Stimulated activated CD8-positive, alpha-beta memory T cell treated with anti-CD3 and anti-CD28 coated beads, Interleukin-2, amount 100 ng/mL, for 1 hour (primary cell): ENCODE results near the gene ELF1.

ENCODE experiments used
- DNase-seq, 2 donors: peaks; one replicate each; pipeline ENCODE4 v3.0.0-alpha.2; 2020; ENCODE audit warnings: low read depth in 2 of 2

ELF1 gene

GRCh38 chr13:41019011-41019487 is at the start of gene ELF1:
ELF1 (minus strand) TSS chr13:41019316; CDS start chr13:40982054, 37,262 bp downstream.
- DNase-seq, result peak; percentile 18 to 33

DNA sequence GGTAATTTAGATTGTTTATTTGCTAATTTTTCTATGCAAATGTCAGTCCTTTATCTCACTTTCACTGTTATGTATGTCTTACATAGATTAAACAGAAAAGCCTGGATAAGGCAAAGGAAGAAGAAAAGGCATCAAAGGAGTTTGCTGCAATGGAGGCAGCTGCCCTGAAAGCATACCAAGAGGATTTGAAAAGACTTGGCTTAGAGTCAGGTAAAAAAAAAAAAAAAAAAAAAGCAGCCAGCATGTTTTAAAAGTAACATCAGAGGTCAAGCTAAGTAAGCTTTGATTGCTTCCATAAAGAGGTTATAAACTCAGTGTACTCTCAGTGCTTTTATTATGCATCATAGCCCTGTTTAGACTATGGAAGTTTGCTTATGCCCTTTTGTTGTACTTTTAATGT is 46.0 kb upstream of the ELF1 start:
- no peak for DNase-seq

DNA sequence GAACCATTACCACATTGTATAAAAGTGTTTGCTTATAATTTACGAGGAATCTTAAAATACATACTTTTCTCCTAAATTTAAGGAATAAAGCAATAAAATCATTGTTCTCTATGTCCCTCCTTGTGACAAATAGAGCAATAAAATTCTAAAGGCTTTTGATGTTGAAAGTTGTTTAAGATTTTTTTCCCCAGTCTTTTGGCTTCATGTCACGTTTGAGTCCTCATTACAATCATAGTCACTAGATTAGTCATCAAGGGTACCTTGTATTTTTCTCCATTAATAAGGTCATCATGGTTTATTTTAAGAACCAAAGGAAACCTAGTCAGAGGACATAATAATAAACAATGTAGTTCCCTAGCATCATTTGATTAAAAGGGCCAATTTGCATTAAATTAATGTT is 45.4 kb upstream of the ELF1 start:
- DNase-seq, result no peak

GRCh38 chr13:41061914-41062837 is 43.1 kb upstream of the ELF1 start:
- DNase-seq, result no peak

DNA sequence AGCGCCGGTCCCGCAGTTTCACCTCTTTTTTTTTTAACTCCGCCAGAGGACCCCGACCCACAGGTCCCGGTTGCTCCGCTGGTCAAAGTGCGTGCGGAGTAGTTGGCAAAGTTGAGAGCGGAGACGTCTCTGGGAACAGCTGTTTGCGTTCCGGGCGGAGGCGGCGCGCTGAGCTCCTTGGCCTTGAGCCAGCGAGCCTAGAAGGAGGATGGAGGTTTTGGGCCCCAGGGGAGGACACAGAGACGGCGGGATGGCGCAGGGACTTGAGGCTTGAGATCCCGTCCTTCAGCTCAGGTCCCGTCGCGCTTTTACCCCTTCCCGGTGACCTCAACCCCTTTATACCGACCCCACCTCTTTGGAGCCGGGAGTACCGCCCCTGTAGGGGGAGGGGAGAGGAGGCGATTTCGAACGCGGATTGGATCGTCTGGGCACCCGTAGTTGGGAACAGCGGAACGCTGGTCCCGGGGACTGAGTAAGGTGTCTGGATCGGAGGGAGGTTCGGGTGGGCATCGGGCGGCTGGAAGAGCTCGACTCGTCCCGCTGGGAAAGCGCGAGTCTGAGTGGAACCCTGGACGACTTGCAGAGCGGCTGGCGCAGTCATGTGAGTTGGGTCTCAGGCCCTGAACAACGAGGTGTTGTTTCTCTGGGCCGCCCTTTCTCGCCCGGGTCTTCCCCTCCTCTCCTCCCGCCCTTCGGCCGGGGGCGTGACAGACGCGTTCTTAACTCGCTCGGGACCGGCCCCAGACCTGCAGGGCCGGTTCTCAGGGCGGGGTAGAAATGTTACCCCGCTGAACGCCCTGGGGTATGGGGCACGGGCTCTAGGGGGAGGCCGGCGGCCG is 42.2 kb upstream of the ELF1 start, which contains the start of gene WBP4:
Gene WBP4 (plus strand): TSS at position 435 of the 839 bp plus-strand sequence. CDS start 165 bp downstream, at position 600.
- peak; percentile 56 to 72 for DNase-seq

DNA sequence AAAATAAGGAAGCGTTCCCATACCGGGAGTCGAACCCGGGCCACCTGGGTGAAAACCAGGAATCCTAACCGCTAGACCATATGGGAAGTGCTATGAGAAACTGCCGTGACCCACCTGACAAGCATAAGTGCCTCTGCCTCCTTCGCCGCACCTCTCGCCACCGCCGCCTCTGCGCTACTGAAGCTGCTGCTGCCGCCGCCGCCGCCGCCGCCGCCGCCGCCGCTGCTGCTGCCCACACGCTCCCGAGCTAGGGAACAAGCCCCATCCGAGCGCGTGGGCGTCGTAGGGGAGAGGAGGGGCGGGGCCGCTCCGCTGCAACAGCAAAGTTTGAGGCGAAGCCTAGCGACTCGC is 41.6 kb upstream of the ELF1 start:
- peak; percentile 63 to 77 for DNase-seq

DNA sequence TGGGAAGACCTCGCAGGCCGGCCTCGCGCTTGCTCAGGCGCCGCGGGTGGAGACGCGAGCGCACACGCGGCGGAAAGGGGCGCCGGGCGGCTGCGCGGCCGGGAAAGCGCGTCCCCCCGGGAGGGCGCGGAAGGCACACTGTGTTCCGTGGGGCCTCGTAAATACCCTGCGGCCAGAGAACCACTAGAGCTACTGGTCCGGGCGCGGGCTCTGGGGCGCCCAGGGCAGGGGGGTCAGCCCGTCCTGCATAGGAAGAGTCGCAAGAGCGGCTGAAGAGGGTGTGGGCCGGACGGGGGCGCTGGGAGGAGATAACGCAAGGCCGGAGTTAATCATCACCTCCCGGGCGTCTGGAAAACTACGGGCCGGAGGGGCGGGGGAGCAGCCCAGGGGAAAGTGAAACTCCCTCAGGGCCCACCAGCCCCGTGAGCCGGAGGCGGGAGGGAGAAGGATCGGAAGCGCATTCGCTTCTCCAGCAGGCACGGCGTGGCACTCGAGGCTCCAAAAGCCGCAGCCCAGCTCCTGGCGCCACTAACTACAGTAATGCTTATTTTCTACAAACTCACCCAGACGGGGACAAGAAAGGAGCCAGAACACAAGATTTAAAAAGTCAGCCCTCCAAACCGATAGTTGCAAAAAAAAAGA is 41.1 kb upstream of the ELF1 start:
- DNase-seq, result peak; percentile 24 to 49

DNA sequence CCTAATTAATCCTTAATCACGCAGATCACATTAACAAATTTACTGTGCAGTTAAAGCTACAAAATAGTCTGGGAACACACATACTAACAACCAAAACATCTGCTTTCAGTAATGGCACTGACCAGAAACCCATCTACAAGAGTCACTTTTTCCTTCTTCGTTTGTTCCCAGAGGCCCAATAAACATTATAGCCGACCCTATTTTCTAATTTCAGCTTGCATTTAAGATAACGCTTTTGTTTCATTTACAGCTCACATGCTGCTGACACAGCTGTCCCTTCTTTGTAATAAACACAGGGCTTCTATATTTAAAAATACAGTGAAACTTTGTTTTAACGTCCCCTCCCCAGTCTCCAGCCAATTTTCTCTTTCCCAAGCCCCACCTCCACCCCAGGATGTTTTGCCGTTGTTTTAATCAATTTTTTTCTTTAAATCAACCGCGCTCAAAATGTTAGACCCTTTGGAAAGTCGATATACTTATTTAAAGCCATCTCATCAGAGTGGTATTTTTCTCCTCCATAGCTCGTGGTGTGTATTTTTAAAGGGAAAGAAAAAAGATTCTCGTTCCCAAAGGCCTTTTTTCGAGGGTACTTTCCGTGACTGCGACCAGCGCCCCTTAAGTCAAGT is 40.5 kb upstream of the ELF1 start:
- DNase-seq, result no peak

- no peak for DNase-seq
These were observed 39.4 kb upstream of the ELF1 start for GRCh38 chr13:41058295-41059070.

DNA sequence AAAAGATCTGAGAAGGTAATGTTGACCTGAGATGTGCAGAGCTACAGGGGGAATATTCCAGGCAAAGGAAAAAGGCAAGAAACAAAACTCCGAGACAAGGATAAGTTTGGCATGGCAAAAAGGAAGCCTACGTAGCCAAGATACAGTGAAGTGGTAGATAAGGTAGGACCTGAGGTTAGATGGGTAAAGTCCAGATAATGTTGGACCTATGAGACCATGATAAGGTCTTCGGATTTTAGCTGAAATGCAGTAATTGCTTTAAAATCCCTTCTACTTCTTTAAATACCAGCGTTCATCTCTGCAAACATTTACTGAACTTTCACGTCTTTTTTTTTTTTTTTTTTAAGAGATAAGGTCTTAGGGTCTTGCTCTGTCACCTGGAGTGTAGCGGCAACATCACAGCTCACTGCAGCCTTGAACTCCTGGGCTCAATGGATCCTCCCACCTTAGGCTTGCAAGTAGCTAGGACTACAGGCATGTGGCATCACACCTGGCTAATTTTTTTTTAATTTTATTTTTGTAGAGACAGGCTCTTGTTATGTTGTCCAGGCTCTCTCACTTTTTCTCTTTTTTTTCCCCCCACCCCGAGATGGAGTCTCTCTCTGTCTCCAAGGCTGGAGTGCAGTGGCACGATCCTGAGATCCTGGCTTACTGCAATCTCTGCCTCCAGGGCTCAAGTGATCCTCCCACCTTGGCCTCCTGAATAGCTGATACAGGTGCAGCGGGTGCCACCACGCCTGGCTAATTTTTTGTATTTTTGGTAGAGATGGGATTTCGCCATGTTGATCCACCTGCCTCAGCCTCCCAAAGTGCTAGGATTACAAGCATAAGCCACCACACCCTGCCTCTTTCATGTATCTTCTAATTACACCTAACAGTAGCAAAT is 38.0 kb upstream of the ELF1 start:
- no peak for DNase-seq

GRCh38 chr13:41056194-41056593 is 37.1 kb upstream of the ELF1 start:
- DNase-seq, result no peak

- no peak for DNase-seq
These were observed 36.0 kb upstream of the ELF1 start for GRCh38 chr13:41054919-41055619.

DNA sequence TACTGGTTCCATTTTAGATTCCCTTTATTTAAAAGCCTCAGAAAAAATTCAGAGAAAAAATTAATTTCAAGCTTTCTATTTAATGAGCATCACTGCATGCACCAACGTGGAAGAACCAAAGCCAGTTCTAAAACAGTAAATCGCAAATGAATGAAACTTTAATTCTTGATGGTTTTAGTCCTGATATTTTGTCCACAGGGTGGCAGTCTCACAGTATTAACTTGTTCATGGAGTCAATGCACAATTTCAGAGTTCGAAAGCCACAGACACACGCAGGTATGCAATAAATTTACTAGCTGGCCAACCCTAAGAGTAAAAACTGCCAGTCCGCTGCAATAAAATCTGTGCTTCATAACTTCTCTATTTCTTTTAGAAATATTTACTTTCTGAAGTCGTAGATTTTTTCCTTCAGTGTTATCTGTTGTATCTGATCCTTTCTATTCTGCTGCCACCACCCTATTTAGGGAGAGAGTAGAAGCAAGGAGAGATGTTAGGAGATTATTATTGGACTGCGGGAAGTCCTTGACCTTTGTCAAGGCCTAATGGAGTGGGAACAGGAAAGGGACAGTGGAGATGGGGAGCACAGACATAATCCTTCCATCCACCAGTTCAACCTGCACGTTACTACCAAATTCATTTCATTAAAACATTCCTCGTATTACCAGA is 35.2 kb upstream of the ELF1 start:
- no peak for DNase-seq

DNA sequence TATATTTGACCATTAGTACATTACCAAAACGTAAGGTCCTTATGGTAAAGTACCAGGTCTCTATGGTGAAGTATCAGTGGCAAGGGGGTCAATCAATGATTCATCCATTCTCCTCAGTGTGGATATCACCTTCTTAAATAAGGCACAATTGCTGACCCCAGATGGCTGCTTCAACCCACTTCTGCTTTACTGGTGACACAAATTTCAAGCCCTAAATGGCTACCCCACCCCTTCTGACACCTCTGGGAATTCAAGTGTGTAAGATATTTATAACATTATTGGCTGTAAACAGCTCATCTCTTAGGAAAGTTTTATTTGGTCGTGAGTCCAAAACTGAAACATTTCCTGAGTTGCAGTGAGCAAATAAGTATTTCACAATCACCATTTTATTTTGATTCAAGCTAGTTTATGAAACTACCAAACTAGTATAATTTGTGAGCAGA is 34.3 kb upstream of the ELF1 start:
- no peak for DNase-seq

- no peak for DNase-seq
These were observed 33.3 kb upstream of the ELF1 start for GRCh38 chr13:41052441-41052840.

DNA sequence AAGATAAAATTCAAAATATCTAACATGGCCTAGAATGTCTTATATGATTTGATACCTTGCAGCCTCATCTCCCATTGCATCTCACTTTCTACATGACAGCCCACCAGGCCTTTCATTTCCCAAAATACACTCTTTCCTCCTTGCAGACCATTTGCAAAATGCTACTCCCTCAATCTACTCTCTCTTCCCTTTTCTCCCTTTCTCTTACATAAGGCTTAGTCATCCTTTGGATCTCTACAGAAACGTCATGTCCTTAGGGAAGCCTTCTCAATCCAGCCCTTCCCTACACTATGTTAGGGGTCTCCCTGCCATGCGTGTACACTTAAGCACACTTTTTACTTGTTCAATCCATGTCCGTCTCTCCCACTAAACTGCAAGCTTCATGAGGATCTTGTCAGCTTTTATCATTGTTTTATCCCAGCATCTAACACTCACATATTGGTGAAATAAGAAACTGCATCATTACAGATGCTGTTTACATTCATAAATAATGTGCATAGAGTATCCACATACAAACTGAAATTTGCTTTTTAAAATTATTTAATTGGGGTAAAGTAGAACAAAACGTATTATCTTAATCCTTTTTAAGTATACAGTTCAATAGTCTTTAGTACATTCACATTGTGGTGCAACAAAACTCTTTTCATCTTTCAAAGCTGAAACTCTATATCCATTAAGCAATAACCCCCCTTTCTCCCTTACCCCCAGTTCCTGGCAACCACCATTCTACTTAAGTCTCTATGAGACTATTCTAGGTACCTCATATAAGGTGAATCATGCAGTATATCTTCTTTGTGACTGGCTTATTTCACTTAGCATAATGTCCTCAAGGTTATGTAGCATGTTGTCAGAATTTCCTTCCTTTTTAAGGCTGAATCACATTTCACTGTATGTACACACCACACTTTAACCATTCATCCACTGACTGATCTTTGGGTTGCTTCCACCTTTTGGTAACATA is 30.6 kb upstream of the ELF1 start:
- DNase-seq, result no peak

DNA sequence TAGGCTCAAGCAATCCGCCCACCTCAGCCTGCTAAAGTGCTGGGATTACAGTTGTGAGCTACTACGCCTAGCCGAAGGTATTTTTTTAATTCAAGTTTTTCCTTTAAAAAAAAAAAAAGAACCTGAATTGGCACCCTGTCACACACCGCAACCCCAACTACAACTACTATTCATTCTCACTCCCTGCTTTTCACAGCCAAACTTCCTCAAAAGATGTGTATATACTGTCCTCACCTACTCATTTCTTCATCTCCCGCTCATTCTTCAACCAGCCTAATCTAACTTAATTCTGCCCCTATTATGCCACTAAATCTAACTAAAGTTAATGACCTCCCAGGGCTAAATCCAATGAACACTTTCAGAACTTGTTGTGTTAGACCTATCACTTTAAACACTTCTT is 29.5 kb upstream of the ELF1 start:
- no peak for DNase-seq
